ENCODE results near the gene ANP32A.

The ANP32A gene

GRCh38 chr15:68819495-68820294 lies 1.0 kb downstream of the ANP32A start:
- DNase-seq: peak in 1 of 2 experiments; percentile 80

GRCh38 chr15:68818769-68819494 lies 1.8 kb downstream of the ANP32A start:
- DNase-seq: peak in 1 of 2 experiments; percentile 40

- DNase-seq: peak; percentile 70 to 71
Observed at GRCh38 chr15:68818066-68818768, 2.5 kb downstream of the ANP32A start.

GRCh38 chr15:68817304-68818065 lies 3.2 kb downstream of the ANP32A start:
- DNase-seq: peak; percentile 60 to 68

GRCh38 chr15:68816795-68817303 lies 3.8 kb downstream of the ANP32A start:
- DNase-seq: peak in 1 of 2 experiments; percentile 59

GRCh38 chr15:68816158-68816557 lies 4.5 kb downstream of the ANP32A start:
- no peak for DNase-seq

- no peak for DNase-seq
Observed at GRCh38 chr15:68815598-68815997, 5.1 kb downstream of the ANP32A start.

GRCh38 chr15:68814596-68814995 lies 6.1 kb downstream of the ANP32A start:
- DNase-seq: no peak

GRCh38 chr15:68812597-68813431 lies 7.9 kb downstream of the ANP32A start:
- DNase-seq: no peak

- no peak for DNase-seq
Observed at GRCh38 chr15:68812069-68812468, 8.6 kb downstream of the ANP32A start.

GRCh38 chr15:68809517-68809916 lies 11.2 kb downstream of the ANP32A start:
- no peak for DNase-seq

GRCh38 chr15:68808770-68809169 lies 11.9 kb downstream of the ANP32A start:
- DNase-seq: no peak

- no peak for DNase-seq
Observed at GRCh38 chr15:68808091-68808490, 12.6 kb downstream of the ANP32A start.

- no peak for DNase-seq
Observed at GRCh38 chr15:68807249-68807648, 13.4 kb downstream of the ANP32A start.

GRCh38 chr15:68806220-68807060 lies 14.3 kb downstream of the ANP32A start:
- DNase-seq: no peak

- no peak for DNase-seq
Observed at GRCh38 chr15:68802373-68802772, 18.3 kb downstream of the ANP32A start.

GRCh38 chr15:68801572-68802148 lies 19.0 kb downstream of the ANP32A start:
- DNase-seq: no peak

GRCh38 chr15:68800875-68801274 lies 19.8 kb downstream of the ANP32A start:
- DNase-seq: no peak

- no peak for DNase-seq
Observed at GRCh38 chr15:68798346-68799094, 22.2 kb downstream of the ANP32A start.

All from SW 1271 (cell line).